OCI-LY7 (cell line): ENCODE results near the gene LRBA. TPM values are rescaled to one million over a fixed set of nuclear protein-coding genes. Genes with fewer than 3 reads are reported as not detected.

Experiments used
- BruUV-seq: library from RNA; stranded (reverse); fragments of 400-500 nt; replicated peaks from 2 replicates; lab custom pipeline; 2021; lab: Mats Ljungman, UMichigan
- CTCF ChIA-PET: fragments of 300-600 bp; sonication (Branson Sonifier 250); formaldehyde crosslinking; loops from one replicate; lab custom pipeline; 2022; ENCODE audit warnings: antibody characterized with exemption; ENCODE audit not compliant: unreplicated experiment; lab: Charles Lee
- POLR2A ChIA-PET: fragments of 300-600 bp; sonication (Branson Sonifier 250); formaldehyde crosslinking; loops from one replicate; lab custom pipeline; 2022; ENCODE audit warnings: antibody characterized with exemption; lab: Charles Lee
- DNase-seq: peaks from one replicate; pipeline ENCODE4 v3.0.0-alpha.2; 2015; ENCODE audit warnings: low spot score
- H2AFZ ChIP-seq: fragments of 200-600 bp; sonication (generic), shearing (Covaris generic); 2 replicates; pipeline ENCODE4 v1.6.1; 2014; ENCODE audit warnings: mild to moderate bottlenecking, antibody characterized with exemption, low read length, moderate library complexity
- H3K27ac ChIP-seq: fragments of 200-600 bp; sonication (generic); 2 replicates; pipeline ENCODE4 v1.5.1; 2014; ENCODE audit warnings: mixed run types, low read depth, mild to moderate bottlenecking, moderate library complexity, low read length, inconsistent platforms; ENCODE audit not compliant: poor library complexity, severe bottlenecking
- H3K36me3 ChIP-seq: fragments of 200-600 bp; sonication (generic); 2 replicates; pipeline ENCODE4 v1.6.1; 2014; ENCODE audit warnings: mild to moderate bottlenecking, antibody characterized with exemption, low read length, moderate library complexity, mixed read lengths; ENCODE audit not compliant: insufficient read depth
- H3K4me1 ChIP-seq: fragments of 200-600 bp; sonication (generic); 2 replicates; pipeline ENCODE4 v1.5.1; 2014; ENCODE audit warnings: mild to moderate bottlenecking, low read length; ENCODE audit not compliant: insufficient read depth, poor library complexity, severe bottlenecking
- H3K4me2 ChIP-seq: fragments of 200-600 bp; sonication (generic); 2 replicates; pipeline ENCODE4 v1.6.1; 2014; ENCODE audit warnings: mild to moderate bottlenecking, low read length
- H3K4me3 ChIP-seq: fragments of 200-600 bp; sonication (generic); 2 replicates; pipeline ENCODE4 v1.5.1; 2014; ENCODE audit warnings: mild to moderate bottlenecking, low read depth, low read length; ENCODE audit not compliant: poor library complexity, severe bottlenecking
- H3K79me2 ChIP-seq: fragments of 200-600 bp; sonication (generic); 2 replicates; pipeline ENCODE4 v1.6.1; 2016; ENCODE audit warnings: low read depth, mild to moderate bottlenecking, low read length, moderate library complexity, mixed read lengths; ENCODE audit not compliant: insufficient read depth
- H3K9me2 ChIP-seq: fragments of 200-600 bp; sonication (generic); 2 replicates; pipeline ENCODE4 v1.6.1; 2016; ENCODE audit warnings: mild to moderate bottlenecking, low read length, mixed read lengths; ENCODE audit not compliant: insufficient read depth
- H3K9me3 ChIP-seq: fragments of 200-600 bp; sonication (generic); 2 replicates; pipeline ENCODE4 v1.6.1; 2014; ENCODE audit warnings: mild to moderate bottlenecking, mixed run types, low read length, mixed read lengths
- H4K20me1 ChIP-seq: fragments of 200-600 bp; sonication (generic); 2 replicates; pipeline ENCODE4 v1.6.1; 2014; ENCODE audit warnings: mild to moderate bottlenecking, antibody characterized with exemption, low read length, moderate library complexity, mixed read lengths; ENCODE audit not compliant: insufficient read depth
- CTCF ChIP-seq: fragments of 200-600 bp; sonication (generic); conservative IDR thresholded peaks from 2 replicates; pipeline ENCODE4 v1.5.1; 2014; ENCODE audit warnings: mild to moderate bottlenecking, antibody characterized with exemption, low read length, moderate library complexity, mixed read lengths
- EZH2phosphoT487 ChIP-seq: fragments of 200-600 bp; sonication (generic); IDR thresholded peaks from 2 replicates; pipeline ENCODE4 v1.6.1; 2018; ENCODE audit warnings: low read depth, borderline replicate concordance, mild to moderate bottlenecking, mixed run types, antibody characterized with exemption, low read length, moderate library complexity, mixed read lengths
- intact Hi-C: fragments of 100-400 bp; cut with micrococcal nuclease; formaldehyde crosslinking; loops from one replicate; pipeline ENCODE4 v1.10.0; 2022; ENCODE audit not compliant: unreplicated experiment
- total RNA-seq, 2 experiments: library from RNA; depleted of rRNA in 1 of 2; stranded (reverse); fragments of >200 nt in 1 of 2; shearing (Covaris generic) in 1 of 2; gene quantifications; 2 replicates each; pipeline ENCODE4 v1.2.3, GENCODE V29; 2014 to 2022

LRBA gene
- total RNA-seq, 2 experiments from 2014 or later: 60.4 to 66.7 TPM

- intact Hi-C loops: no loop called here
- no peak overlapping the region for H2AFZ ChIP-seq
- no peak for DNase-seq
- H3K4me3 ChIP-seq: no peak overlapping the region
- no peaks in the 10 kb centered on the region for H3K9me2 ChIP-seq
- H3K79me2 ChIP-seq: peaks cover 85% of the 10 kb centered on the region
- TF ChIP-seq CTCF (no peak), EZH2phosphoT487 (no peak)
- no peak overlapping the region for H3K27ac ChIP-seq
- no TSS peak for BruUV-seq
- no peaks in the 10 kb centered on the region for H3K9me3 ChIP-seq
- peaks cover 7% of the 10 kb centered on the region; the same call in 1 of the 2 replicates for H4K20me1 ChIP-seq
- H3K4me2 ChIP-seq: no peak overlapping the region
- ChIA-PET POLR2A (interaction anchor here (0.5 to 1.4 kb wide), 7 partner anchors 10 to 805 kb away, joined by 3 to 5 read pairs (median 3); partner anchors contain the start of gene LRBA), CTCF (no interaction called here)
- peaks cover 13% of the 10 kb centered on the region for H3K4me1 ChIP-seq
- no peaks in the 10 kb centered on the region for H3K36me3 ChIP-seq
These were observed 40.3 kb downstream of the LRBA start for GRCh38 chr4:150974750-150975149.

- intact Hi-C loops: no loop called here
- no peak for DNase-seq
- H3K9me2 ChIP-seq: no peaks in the 10 kb centered on the region
- H3K27ac ChIP-seq: no peak overlapping the region
- no peak for TF ChIP-seq CTCF
- TF ChIP-seq EZH2phosphoT487: no peak
- H3K4me3 ChIP-seq: no peak overlapping the region
- H3K9me3 ChIP-seq: no peaks in the 10 kb centered on the region
- H2AFZ ChIP-seq: no peak overlapping the region
- H3K36me3 ChIP-seq: no peaks in the 10 kb centered on the region
- BruUV-seq: no TSS peak
- ChIA-PET CTCF (no interaction called here), POLR2A (interaction anchor here (0.5 to 1.4 kb wide), 6 partner anchors 11 to 805 kb away, joined by 3 to 5 read pairs (median 4); partner anchors contain the start of gene LRBA)
- H4K20me1 ChIP-seq: peaks cover 7% of the 10 kb centered on the region; the same call in 1 of the 2 replicates
- no peak overlapping the region for H3K4me2 ChIP-seq
- H3K4me1 ChIP-seq: peaks cover 13% of the 10 kb centered on the region
- H3K79me2 ChIP-seq: peaks cover 81% of the 10 kb centered on the region
These were observed 40.8 kb downstream of the LRBA start for GRCh38 chr4:150974252-150974640.

- peaks cover 7% of the 10 kb centered on the region; the same call in 1 of the 2 replicates for H4K20me1 ChIP-seq
- H3K4me2 ChIP-seq: no peak overlapping the region
- H3K4me1 ChIP-seq: peaks cover 13% of the 10 kb centered on the region
- H2AFZ ChIP-seq: no peak overlapping the region
- H3K36me3 ChIP-seq: no peaks in the 10 kb centered on the region
- ChIA-PET POLR2A (interaction anchor here (0.6 to 1.2 kb wide), 2 partner anchors 29 to 40 kb away, joined by 3 to 4 read pairs; no protein-coding TSS in a partner anchor), CTCF (no interaction called here)
- no TSS peak for BruUV-seq
- no peak overlapping the region for H3K27ac ChIP-seq
- no peaks in the 10 kb centered on the region for H3K9me2 ChIP-seq
- H3K9me3 ChIP-seq: no peaks in the 10 kb centered on the region
- no peak overlapping the region for H3K4me3 ChIP-seq
- TF ChIP-seq CTCF (no peak), EZH2phosphoT487 (no peak)
- peaks cover 83% of the 10 kb centered on the region for H3K79me2 ChIP-seq
- DNase-seq: no peak
- intact Hi-C loops: no loop called here
These were observed 41.3 kb downstream of the LRBA start for GRCh38 chr4:150973626-150974251.
